ENCODE results near the gene PARVA.

The PARVA gene

GRCh38 chr11:12403997-12404350 lies 26.6 kb downstream of the PARVA start:
- no peak for DNase-seq

GRCh38 chr11:12404436-12404835 lies 27.1 kb downstream of the PARVA start:
- DNase-seq, result no peak

DNA sequence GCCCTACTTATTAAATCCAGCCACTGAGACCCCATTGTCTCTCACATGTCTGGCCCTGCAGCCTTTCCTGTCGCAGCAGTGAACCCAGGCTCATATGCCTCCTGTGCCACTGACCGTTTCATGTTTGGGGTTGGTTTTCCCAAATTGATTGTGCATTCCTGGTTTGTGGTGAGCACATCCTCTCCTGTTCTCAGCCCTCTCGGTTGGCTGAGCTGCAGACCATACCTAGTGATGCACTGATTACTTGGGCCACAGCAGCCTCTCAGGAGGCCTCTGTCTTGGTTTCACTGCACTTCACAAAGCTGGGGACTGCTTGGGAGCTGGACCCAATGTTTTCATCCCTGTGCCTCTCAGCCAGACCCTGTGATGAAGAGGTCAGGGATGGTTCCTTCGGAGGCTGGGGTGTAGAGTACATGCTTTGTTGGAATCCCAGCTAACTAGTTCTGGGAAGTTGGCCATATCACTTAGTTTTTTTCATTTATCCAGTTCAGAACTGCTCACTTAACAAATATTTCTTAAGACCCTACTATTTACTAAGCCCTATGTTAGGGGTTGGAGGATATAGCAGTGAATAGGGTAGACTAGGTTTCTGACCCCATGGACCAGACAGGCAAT lies 30.9 kb downstream of the PARVA start:
- no peak for DNase-seq

GRCh38 chr11:12409621-12410005 lies 32.2 kb downstream of the PARVA start:
- no peak for DNase-seq

DNA sequence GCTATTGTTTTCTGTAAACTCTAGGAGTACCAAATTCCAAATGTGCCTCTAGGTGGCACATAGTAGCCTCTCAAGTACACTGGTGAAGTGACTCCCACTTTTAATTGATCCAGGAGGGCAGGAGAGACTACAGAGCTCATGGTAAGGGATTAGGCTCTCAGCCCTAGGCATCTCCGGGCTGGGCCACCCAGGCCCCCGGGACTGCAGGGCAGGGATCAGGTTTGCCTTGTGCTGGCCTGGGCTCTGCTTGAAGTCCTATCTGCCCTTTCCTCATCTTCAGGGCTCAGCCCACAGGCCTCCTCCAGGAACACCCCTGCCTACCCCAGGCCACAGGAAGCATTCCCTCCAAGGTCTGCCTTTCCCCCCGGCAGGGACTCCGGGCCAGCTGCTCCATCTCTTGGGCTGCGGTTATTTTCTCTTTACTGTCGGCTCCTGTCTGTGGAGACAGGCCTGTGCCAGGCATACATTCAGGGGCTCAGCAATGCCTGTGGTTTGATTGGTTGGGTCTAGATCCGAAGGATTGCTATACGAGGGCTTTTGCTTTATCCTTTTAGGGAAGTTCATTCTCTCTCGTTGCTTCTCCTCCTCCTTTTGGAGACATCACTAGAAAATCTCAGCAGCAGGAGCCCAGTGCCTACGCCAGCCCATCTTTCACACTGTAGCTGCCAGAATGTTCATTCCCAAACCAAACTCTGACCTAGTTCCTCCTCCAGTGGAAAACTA lies 32.8 kb downstream of the PARVA start:
- DNase-seq, result peak; percentile 50

DNA sequence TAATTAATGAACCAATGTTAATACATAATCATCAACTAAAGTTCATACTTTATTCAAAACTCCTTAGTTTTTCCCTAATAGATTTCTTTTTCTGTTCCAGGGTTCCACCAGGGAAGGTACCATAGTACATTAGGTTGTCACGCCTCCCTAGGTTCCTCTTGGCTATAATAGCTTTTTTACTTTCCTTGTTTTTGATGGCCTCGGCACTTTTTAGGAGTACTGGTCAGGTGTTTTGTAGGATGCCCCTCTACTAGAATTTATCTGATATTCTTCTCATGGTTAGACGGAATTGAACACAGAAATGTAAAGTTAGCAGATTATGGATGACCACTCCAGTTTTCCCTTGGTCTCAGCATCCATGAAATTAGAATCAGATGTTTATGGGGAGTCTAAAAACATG lies 34.0 kb downstream of the PARVA start:
- no peak for DNase-seq

DNA sequence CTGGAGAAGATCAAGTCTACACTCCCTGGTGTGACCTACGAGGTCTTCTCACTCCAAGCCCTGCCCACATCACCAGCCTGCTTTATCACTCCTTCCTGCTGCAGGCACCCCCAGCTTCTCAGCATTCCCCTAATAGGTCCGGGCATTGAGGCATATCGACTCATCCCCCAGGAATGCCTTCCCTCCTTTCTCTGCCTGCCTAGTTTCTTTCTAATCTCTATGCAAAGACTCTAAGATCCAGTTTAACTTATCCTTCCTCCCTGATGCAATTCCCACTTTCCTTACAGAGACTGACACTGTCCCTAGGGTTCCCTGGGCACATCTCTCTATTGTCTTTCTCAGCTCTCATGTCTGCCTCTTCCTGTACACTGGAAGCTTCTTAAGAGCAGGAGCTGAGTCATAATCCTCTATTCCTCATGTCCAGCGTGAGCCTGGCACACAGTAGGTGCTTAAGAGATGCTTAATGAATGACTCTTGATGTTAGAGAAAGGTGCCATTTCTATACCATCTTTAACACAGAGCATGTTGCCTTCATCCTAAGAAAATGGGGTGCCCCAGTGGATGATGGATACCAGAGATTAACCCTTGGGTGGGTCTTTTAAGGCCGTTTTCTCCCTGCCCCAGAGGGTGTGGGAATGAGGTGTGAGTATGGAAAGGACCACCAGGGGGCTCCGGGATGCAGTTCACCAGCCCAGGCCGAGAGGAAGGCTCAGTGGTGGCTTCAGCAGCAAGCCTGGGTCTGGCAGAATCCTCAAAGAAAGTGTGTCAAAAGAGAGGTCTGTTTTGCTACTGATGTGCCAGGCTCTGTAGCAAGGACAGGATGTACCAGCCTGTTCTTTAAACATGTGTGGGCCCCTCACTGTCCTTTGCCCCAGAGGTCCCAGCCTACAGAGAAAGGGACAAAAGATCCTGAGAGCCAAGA lies 34.7 kb downstream of the PARVA start:
- peak; percentile 50 for DNase-seq

GRCh38 chr11:12413141-12414052 lies 36.0 kb downstream of the PARVA start:
- DNase-seq, result no peak

- no peak for DNase-seq
These were observed 37.2 kb downstream of the PARVA start for GRCh38 chr11:12414611-12415010.

- no peak for DNase-seq
These were observed 38.1 kb downstream of the PARVA start for GRCh38 chr11:12415342-12415966.

DNA sequence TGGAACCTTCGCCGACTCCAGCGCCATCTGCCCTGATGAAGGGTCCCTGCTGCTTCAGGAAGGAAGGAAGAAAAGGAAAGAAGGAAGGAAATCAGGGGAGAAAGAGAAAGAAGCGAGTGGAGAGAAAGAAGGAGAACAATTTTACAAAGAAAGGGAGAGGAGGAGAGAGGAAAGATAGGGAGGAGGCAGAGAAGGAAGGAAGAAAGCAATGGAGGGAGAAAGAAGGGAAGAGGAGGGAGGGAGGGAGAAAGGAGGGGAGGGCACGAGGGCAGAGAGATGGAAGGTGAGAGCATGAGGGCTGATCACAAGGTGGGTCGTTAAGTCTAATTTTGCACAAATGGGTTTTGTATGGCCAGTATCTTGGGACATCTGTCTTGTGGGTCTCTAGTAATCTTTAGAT lies 39.2 kb downstream of the PARVA start:
- no peak for DNase-seq

DNA sequence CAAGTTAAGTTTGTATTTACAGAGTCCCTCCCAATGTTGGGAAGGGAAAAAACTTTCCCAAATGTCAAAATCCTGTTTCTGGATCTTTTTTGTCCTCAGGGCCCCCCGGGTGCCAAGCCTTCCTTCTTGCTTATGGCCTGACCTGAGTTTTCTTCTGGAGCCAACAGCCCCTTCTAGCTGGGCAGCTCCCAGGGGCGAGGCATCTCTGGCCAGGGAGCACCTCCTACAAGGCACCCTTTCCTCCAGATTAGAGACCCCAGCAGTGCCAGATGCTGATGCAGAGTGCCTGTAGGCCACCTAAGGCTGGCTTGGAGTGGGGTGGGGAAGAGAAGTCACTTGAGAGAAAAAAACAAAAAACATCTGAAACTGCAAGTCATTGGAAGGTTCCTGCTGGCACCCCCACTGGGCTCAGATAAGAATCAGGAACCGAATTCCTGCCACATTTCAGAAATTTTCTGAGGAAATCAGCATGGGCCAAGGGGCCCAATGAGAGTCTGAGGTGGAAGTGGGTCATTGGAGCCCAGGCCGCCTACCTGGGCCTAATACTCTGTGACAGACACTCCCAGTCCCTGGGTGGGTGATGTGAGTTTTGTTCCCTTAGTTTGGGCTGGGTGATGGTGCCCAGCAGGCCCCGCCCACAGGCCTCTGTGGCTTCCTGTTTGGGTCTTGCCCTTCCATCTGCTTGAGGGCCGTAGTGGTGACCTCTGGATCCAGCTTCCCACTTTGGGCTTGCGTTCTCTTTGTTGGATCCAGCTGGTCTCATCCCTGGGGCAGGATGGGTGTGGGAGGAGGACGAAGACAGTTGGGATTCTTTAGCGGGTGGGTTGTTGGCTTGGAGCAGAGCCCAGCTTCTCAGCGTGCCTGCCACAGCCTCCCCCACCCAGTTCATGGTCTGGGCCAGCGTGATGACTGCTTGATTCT lies 40.6 kb downstream of the PARVA start:
- DNase-seq, result no peak

- DNase-seq, result no peak
These were observed 42.7 kb downstream of the PARVA start for GRCh38 chr11:12420040-12420439.

GRCh38 chr11:12420706-12421105 lies 43.3 kb downstream of the PARVA start:
- DNase-seq, result no peak

- no peak for DNase-seq
These were observed 44.0 kb downstream of the PARVA start for GRCh38 chr11:12421386-12421785.

- no peak for DNase-seq
These were observed 48.8 kb downstream of the PARVA start for GRCh38 chr11:12426176-12426575.

- no peak for DNase-seq
These were observed 51.8 kb downstream of the PARVA start for GRCh38 chr11:12429155-12429554.

DNA sequence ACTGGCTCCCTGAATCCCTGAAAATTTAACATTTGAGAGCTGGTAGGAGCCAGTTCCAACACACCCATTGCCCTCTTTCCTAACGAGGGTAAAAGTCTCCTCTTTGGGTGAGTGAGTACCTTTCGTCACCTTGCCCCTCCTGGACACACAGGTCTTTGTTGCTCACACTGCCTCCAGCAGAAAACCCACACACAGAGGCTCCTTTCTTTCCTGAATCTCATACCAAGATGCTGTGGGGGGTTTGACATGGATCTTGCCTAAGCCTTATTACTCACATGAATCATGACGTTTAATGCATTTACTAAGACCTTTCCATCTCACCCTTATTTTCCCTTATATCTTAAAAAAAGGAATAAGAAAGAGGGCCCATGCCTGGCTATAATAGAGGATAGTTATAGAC lies 53.0 kb downstream of the PARVA start:
- no peak for DNase-seq

DNA sequence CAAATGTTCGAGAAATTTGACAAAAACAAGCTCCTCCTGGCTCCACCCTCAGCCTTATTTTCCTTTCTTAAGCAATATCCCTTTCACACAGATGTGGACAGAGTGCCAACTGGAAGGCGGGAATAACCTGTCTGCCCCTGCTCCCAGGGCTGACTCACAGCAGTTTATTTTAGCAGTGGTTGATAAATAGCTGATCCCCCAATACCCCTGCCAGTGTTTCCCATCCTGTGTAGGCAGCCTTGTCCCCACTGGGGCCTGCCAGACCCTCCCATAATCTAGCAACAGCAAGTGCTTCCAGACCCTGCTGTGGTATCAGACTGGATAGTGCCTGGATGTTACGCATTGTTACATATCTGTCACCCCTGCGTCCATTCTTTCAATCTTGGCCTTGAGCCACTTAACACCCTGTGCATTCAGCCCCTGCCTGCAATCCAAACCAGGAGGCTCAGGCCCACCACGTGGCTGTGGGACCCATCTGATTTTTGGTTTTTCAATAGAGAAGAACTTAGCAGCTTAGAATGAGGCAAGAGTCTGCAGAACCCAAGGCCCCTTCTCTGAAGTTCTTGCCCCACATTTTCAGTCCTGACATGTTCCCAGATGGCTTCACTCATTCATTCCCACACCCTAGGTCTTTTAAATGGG lies 53.7 kb downstream of the PARVA start:
- no peak for DNase-seq

- DNase-seq, result no peak
These were observed 55.1 kb downstream of the PARVA start for GRCh38 chr11:12432507-12432906.

- DNase-seq, result no peak
These were observed 55.8 kb downstream of the PARVA start for GRCh38 chr11:12433121-12433520.
